GM23338 (cell line): ENCODE data around the gene ACTR8. TPM values are rescaled to one million over a fixed set of nuclear protein-coding genes. Genes with fewer than 3 reads are reported as not detected.

Source experiments
- ATAC-seq: fragments of 200-7000 bp; cut with Tn5 transposase; 3 replicates; pipeline ENCODE4 v1.9.1; 2020
- DNase-seq: peaks from one replicate; pipeline ENCODE4 v3.0.0-alpha.2; 2015; ENCODE audit warnings: low spot score
- H2AFZ ChIP-seq: fragments of 200-600 bp; sonication (generic); 2 replicates; pipeline ENCODE4 v1.8.0; 2016; ENCODE audit warnings: antibody characterized with exemption, mild to moderate bottlenecking, moderate library complexity
- H3F3A ChIP-seq: fragments of 200-600 bp; sonication (generic); replicated peaks from 2 replicates; pipeline ENCODE4 v1.8.0; 2017; ENCODE audit warnings: antibody characterized with exemption, mixed run types, low read depth
- H3K27ac ChIP-seq: fragments of 200-600 bp; sonication (generic); 2 replicates; pipeline ENCODE4 v1.6.1; 2016; ENCODE audit warnings: low read depth
- H3K27me3 ChIP-seq: fragments of 200-600 bp; sonication (generic); 2 replicates; pipeline ENCODE4 v1.8.0; 2016; ENCODE audit warnings: mild to moderate bottlenecking, mixed run types, moderate library complexity; ENCODE audit not compliant: insufficient read depth
- H3K36me3 ChIP-seq: fragments of 200-600 bp; sonication (generic); 2 replicates; pipeline ENCODE4 v1.8.0; 2016; ENCODE audit warnings: mild to moderate bottlenecking; ENCODE audit not compliant: insufficient read depth
- H3K4me1 ChIP-seq: fragments of 200-600 bp; sonication (generic); 2 replicates; pipeline ENCODE4 v1.8.0; 2016; ENCODE audit warnings: mild to moderate bottlenecking, moderate library complexity; ENCODE audit not compliant: insufficient read depth
- H3K4me2 ChIP-seq: fragments of 200-600 bp; sonication (generic); 2 replicates; pipeline ENCODE4 v1.7.1; 2017; ENCODE audit warnings: mixed run types
- H3K4me3 ChIP-seq: fragments of 200-600 bp; sonication (generic); 2 replicates; pipeline ENCODE4 v1.6.1; 2016; ENCODE audit warnings: mixed run types
- H3K79me2 ChIP-seq: fragments of 200-600 bp; sonication (generic); replicated peaks from 2 replicates; pipeline ENCODE4 v1.8.0; 2017; ENCODE audit warnings: mild to moderate bottlenecking; ENCODE audit not compliant: insufficient read depth
- H3K9me2 ChIP-seq: fragments of 200-600 bp; sonication (generic); 2 replicates; pipeline ENCODE4 v1.8.0; 2017; ENCODE audit not compliant: insufficient read depth
- H4K20me1 ChIP-seq: fragments of 200-600 bp; sonication (generic); replicated peaks from 2 replicates; pipeline ENCODE4 v1.8.0; 2017; ENCODE audit warnings: mild to moderate bottlenecking; ENCODE audit not compliant: insufficient read depth
- H3K27ac Mint-ChIP-seq: 2 replicates; pipeline ENCODE4 v1.8.0; 2020; ENCODE audit warnings: inconsistent platforms, mild to moderate bottlenecking, moderate library complexity, mixed read lengths
- H3K27me3 Mint-ChIP-seq: 3 replicates; pipeline ENCODE4 v1.8.0; 2022; ENCODE audit warnings: low read depth, mild to moderate bottlenecking, moderate library complexity, mixed read lengths, inconsistent platforms; ENCODE audit not compliant: insufficient read depth, poor library complexity
- H3K36me3 Mint-ChIP-seq: 3 replicates; pipeline ENCODE4 v1.8.0; 2021; ENCODE audit warnings: low read depth, mild to moderate bottlenecking, inconsistent platforms, moderate library complexity, mixed read lengths
- H3K4me1 Mint-ChIP-seq: 3 replicates; pipeline ENCODE4 v1.8.0; 2020; ENCODE audit warnings: mild to moderate bottlenecking, inconsistent platforms, mixed read lengths
- H3K4me3 Mint-ChIP-seq: 3 replicates; pipeline ENCODE4 v1.8.0; 2021; ENCODE audit warnings: moderate library complexity, mild to moderate bottlenecking, inconsistent platforms, mixed read lengths
- H3K9me3 Mint-ChIP-seq: 3 replicates; pipeline ENCODE4 v1.8.0; 2020; ENCODE audit warnings: moderate library complexity, mild to moderate bottlenecking, inconsistent platforms, mixed read lengths
- ETS1 ChIP-seq: IDR thresholded peaks from 2 replicates; pipeline ENCODE4 v1.6.1; 2016; ENCODE audit warnings: antibody characterized with exemption
- EZH2 ChIP-seq: fragments of 200-600 bp; sonication (generic); IDR thresholded peaks from one replicate; pipeline ENCODE4 v1.8.0; 2017; ENCODE audit warnings: antibody characterized with exemption, mild to moderate bottlenecking, low read depth; ENCODE audit not compliant: unreplicated experiment
- NANOG ChIP-seq: IDR thresholded peaks from 2 replicates; pipeline ENCODE4 v1.6.1; 2016; ENCODE audit warnings: antibody characterized with exemption, borderline replicate concordance
- REST ChIP-seq: IDR thresholded peaks from one replicate; pipeline ENCODE4 v1.6.1; 2018; ENCODE audit warnings: antibody characterized with exemption; ENCODE audit not compliant: unreplicated experiment
- ZNF462 ChIP-seq: fragments of 250-450 bp; sonication (Bioruptor Pico); IDR thresholded peaks from 2 replicates; pipeline ENCODE4 v1.5.0; 2020; ENCODE audit warnings: mild to moderate bottlenecking, moderate library complexity
- polyA plus RNA-seq: library from polyadenylated mRNA; unstranded; fragments of >200 nt; fragmentation: Nextera tagmentation; extraction: Ambion mirVana; gene quantifications from 2 replicates; pipeline ENCODE4 v1.2.1, GENCODE V29; 2016
- total RNA-seq: library from RNA; depleted of rRNA; stranded (reverse); fragments of >200 nt; shearing (Covaris generic); gene quantifications from 2 replicates; pipeline ENCODE4 v1.2.3, GENCODE V29; 2014

ACTR8 gene
- total and polyA plus RNA-seq, 2 experiments from 2014 or later: 19.8 to 23.0 TPM

- no peaks in the 10 kb centered on the region for H3K36me3 Mint-ChIP-seq
- no peaks in the 10 kb centered on the region for H3K9me2 ChIP-seq
- H3F3A ChIP-seq: no peaks in the 10 kb centered on the region
- H3K4me1 ChIP-seq: no peaks in the 10 kb centered on the region
- H2AFZ ChIP-seq: no peak overlapping the region
- H3K4me3 Mint-ChIP-seq: no peak overlapping the region
- H3K79me2 ChIP-seq: no peaks in the 10 kb centered on the region
- H3K4me3 ChIP-seq: no peak overlapping the region
- no peak for DNase-seq
- no peak for ATAC-seq
- H3K27ac ChIP-seq: no peak overlapping the region
- peaks cover 2% of the 10 kb centered on the region for H3K27me3 Mint-ChIP-seq
- H3K27ac Mint-ChIP-seq: no peak overlapping the region
- H3K4me1 Mint-ChIP-seq: peaks cover 12% of the 10 kb centered on the region
- H3K9me3 Mint-ChIP-seq: no peaks in the 10 kb centered on the region
- no peaks in the 10 kb centered on the region for H3K27me3 ChIP-seq
- no peak for TF ChIP-seq ZNF462 (CRISPR knock-in tag)
- TF ChIP-seq NANOG: no peak
- no peak for TF ChIP-seq REST
- TF ChIP-seq ETS1: no peak
- no peak for TF ChIP-seq EZH2
- H4K20me1 ChIP-seq: no peaks in the 10 kb centered on the region; the same call in 1 of the 2 replicates
- no peak overlapping the region for H3K4me2 ChIP-seq
- H3K36me3 ChIP-seq: no peaks in the 10 kb centered on the region
These were observed 53.4 kb downstream of the ACTR8 start for GRCh38 chr3:53828581-53828980.
